GM21717 (cell line): Measurements from ENCODE around the gene SUPT3H.

Experiments
- ATAC-seq: cut with Tn5 transposase; IDR thresholded peaks from one replicate; pipeline ENCODE4 v1.9.1; 2021; ENCODE audit warnings: mild to moderate bottlenecking, moderate library complexity; ENCODE audit not compliant: unreplicated experiment

The SUPT3H gene

DNA sequence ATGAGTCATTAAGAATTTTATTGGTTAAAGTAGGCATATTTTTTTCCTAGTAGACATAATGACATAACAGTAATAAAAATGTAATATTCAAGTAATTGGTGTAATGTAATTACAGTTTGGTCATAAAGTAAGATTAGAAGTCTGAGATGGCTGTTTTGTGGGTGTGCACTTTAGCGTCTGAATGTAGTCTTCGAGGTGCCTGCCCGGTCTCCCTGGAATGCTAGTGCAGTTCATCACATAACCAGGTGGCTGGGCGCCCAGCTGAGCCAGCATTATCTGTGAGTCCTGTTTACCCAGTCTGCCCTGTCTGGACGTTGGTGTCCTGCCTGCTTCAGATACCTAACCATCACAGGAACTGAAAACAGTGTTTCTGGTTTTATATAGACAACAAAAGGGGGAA is 571.1 kb downstream of the SUPT3H start:
- no peak for ATAC-seq

DNA sequence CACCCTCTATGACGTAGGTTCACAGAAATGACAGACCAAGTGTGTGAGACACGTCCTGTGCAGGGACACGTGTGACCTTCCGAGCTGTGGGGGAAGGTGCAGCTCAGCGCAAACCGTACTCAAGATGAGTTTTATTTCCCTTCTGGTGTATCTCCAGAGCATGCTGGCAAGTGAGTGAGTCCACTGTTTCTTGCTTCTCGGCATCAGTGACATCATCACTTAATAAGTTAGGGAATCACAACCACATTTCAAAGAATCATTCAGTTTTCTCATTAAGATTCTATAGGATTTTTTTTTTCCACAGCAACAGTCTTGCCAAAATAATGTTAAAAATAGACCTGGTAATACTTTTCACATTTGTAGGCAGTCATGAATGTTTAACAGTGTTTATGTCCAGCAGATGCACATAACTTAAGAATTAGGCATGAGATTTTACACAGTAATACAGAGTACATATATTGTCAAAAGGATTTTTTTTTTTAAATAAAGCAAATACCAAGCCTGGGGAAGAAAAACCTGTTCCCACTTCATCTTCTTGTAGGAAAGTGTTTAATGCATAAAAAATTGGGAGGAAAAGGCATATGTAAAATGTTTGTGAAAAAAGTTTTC is 572.4 kb downstream of the SUPT3H start:
- ATAC-seq, result no peak

DNA sequence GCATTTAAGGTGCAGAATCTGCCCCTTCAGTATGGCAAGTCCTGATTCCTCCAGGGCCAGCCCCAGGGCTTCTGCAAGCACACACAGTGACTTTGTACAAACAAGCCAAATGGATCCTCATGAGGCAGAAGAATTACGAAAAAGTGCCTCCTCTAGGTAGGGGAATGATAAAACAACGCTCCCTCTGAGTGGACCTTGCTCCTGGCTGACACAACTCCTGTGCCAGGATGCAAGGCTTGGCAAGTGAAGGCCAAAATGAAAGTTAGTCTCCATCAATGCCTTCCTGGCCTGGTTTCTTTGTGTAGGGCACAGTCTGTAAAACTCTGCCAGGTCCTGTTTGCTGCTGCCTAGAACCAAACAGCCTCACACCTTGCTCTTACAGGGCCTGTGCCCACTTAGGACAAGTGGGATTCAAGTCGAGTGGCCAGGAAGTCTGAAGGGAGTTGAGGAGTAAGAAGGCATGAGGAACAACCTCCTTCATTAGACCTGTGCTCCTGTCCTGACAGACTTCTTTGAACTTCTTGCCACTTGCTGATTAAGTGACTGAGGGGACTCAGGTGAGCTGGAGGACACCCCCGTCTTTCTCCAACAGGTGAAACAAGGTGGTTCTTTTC is 573.1 kb downstream of the SUPT3H start:
- ATAC-seq, result no peak

DNA sequence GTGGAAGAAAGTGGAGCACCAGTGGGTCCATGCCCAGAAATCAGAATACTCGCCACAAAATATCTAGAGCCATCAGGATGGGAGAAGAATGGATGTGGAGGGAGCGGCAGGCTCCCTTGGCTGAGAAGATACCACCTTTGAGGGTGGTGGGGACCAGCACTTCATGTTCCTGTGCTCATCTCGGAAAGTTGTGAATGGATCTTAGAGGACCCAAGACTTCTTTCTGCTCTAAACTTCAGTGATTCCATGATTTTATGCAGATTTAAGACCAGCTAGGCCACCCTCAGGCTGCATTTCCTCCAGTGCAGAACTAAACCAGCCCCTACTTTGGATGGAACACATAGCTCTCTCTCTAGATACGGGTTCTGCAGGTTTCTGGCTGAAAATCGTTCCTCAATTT is 573.7 kb downstream of the SUPT3H start:
- no peak for ATAC-seq

DNA sequence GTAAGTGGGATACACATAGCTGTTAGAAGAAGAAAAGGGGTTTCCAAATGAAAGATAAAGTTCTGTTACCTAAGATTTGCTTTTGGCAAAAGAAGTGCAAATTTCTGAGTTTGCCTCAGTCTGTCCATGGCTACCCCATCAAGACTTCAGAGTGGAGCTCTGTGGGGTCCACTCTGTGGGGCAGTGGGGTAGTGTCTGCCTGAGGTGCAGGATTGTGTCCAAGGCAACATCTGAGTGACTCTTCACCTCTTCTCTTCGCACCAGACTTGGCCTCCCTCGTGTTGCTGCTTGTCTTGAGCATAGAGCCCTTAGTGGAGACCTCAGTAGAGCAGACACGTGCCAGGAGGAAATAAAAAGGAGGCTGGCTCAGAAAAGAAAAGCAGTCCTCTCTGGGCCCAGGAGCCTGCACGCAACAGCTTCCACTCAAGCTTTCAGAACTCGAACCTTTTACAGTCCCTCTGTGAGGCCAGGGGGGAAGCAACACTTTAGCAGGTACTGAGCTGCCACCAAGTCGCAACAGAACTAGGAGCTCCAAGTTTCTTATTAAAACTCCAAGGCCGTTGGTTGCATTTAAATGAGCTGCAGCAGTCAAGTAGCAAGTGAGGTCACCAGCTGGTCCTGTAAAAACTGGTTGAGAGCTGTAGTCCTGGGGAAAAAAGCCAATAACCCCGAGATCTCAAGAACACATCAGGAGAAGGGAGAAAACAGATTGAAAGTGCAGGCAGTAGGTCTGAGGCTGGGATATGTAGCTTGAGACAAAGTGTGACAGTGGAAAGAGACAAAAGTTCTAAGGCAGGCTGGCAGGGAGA is 576.7 kb downstream of the SUPT3H start:
- ATAC-seq, result no peak

DNA sequence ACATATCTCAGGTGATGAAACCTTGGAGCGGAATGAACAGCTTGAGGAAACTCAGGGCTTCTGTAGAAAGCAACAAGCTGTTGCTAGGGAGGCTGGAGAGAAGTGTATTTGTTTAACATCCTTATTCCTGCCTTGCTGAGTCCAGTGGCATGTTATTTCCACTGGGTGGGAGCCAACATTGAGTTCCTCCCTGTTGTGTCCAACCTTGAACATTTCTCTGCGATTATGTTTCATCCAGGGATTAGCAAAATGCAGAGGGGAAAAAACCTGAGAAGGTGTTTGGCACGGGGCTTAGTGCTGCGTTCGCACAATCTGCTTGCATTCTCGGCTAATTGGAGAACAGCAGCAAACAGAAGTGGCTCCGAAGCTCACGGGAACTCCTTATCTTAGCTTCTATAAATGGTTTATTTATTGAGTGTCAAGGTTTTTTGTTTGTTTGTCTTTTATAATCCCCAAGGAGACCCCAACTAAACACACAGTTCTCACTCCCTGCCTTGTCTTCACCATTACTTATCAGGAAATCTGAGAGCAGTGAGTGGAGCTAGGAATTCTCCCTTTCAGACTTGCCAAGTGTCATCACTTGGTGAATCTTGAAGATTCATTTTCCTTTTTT is 577.5 kb downstream of the SUPT3H start:
- no peak for ATAC-seq

DNA sequence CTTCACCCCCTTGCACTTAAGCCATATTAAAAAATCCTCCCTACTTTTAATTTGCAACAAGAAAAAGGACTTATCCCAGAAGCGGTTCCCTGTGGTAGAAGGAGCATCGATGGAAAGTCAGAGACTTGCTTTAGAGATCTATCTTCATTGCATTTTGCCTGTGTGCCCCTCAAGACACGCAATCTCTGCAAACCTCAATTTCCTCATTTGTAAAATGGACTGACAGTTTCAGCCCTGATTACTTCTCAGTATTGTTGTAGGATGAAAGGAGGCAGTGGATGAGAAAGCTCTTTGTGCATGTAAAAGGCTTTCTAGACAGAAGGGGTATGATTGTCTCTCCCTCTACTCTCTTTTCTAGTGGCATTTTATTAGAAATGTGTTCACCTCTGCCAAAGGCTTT is 580.0 kb downstream of the SUPT3H start:
- no peak for ATAC-seq

DNA sequence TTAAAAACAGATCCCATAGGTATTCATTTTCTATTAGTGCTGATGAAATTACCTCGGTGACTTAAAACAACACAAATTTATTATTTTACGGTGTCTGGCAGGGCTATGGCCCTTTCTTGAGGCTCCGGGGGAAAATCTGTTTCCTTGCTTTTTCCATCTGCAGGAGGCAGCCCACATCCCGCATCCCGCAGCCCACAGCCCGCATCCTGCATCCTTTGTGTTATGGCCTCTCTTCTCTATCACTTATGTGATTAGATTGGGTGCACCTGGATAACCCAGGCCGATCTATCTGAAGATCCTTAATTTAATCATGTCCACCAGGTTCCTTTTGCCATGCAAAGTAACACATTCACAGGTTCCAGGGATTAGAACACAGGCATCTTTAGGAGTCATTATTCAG is 582.4 kb downstream of the SUPT3H start:
- no peak for ATAC-seq

DNA sequence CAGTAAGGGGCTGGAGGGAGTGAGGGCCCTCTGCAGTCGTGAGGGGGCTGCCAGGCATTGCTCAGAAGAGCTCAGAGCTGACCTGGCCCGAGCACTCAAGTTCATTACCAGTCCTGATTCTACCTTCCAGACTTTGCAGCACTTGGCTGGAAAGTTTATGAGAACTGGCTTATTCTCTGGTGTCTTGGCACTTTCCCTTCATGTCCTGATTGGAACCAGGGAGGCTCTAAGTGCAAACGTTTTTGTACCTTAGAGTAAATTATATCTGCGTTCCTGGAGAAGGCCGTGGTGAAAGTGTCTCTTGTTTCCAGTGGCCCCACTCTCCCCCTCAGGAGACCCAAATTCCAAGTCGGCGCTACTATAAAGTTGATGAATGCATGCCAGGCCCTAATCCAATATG is 587.9 kb downstream of the SUPT3H start:
- ATAC-seq, result no peak

DNA sequence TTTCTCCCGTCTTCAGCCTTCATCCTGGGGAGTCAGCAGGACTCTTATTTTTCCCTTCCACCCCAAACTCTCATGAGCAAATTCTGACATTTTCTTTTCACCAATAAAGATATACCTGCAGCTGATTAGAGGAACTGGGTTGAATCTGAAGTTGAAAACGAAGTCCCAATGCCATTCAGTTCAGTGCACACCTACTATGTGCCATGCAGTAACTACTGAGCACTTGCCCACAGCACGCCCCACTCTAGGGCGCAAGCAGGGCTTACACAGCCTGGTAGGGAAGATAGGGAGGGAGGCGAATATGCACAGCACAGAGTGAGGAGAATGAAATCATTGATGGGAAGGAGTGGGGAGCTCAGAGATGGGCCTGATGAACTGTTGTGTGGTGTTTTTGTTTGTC is 588.7 kb downstream of the SUPT3H start:
- no peak for ATAC-seq

DNA sequence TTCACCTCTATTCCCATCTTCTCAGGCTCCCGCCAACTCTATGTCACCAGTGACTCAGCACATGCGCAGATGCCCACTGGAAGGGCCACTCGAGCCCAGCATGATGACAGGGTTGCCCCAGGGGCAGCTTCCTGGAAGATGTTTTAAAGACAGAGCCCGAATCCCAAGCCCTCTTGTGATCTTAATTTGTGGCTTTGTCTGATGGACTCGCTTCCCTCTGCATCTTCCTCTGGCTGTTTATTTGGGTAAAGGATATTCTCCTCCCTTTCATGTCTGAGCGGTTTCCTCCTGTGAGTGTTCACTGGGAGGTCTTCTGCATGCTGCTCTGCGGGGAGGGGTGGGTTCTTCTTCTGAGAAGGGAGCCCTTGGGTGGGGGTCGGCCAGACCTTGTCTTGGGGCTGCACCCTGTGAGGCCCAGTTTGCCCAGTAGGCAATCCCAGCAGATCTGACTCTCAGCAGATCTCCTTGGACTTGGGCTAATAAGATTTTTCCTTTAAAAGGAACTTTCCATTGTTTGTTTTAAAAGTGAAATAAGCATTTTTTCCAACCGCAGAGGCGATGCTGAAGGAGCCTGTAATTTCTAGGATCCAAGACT is 589.2 kb downstream of the SUPT3H start:
- no peak for ATAC-seq

DNA sequence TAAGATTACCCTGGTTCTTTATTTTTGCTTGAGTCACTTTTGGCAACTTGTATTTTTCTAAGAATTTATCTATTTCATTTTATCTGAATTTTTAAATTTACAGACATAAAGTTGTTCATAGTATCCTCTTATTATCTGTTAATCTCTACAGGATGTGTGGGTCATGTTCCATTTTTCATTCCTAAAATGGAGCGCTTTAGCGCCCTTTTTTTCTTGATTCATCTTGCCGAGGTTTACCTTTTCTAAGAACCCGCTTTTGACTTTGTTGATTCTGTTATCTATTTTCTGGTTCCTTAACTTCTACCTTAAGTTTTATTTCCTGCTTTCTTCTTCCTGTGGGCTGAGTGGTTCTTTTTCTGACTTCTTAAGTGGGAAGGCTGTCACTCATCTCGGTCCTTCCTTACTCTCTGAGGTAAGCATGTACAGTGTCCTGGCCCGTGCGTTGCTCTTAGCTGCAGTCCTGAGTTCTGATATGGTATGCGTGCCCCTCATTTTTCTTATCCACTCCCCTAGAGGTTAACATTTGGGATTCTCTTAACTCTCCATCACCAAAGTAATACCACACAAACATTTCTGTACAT is 590.4 kb downstream of the SUPT3H start:
- no peak for ATAC-seq

DNA sequence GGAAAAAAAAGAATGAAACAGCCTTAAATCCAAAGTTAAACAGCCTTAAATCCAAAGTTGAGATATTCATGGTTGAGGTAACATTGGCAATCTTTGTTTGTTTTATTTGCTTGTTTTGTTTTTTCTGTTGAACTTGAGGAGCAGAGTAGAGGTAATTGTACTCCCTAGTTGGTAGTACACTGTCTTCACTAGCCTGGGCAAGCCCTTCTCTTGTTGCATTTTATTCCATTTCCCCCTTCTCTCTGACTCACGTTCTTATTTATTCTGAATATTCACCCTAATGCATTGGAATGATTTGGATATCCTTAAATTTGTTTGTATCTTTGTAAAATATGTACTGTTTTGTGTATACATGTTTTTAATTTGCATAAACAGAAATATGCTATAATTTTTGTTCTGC is 592.6 kb downstream of the SUPT3H start:
- no peak for ATAC-seq

DNA sequence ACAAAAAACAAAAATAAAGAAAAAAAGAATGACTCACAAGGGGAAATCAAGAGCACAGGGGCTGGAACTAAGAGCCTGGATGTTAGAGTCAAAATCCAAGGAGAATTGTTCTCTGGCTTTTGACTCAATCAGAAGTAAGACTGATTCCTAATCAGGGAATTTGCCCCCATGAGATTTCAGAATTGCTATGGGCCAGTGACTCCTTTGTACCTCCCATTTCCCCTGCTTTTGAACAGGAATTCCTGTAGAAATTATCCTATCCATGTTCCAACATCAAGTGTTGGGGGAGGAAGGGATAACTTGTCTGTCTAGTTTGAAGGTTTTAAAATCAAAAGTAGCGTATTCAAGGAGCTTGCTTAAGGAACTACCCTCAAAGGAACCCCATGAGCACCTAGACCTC is 593.5 kb downstream of the SUPT3H start:
- no peak for ATAC-seq

DNA sequence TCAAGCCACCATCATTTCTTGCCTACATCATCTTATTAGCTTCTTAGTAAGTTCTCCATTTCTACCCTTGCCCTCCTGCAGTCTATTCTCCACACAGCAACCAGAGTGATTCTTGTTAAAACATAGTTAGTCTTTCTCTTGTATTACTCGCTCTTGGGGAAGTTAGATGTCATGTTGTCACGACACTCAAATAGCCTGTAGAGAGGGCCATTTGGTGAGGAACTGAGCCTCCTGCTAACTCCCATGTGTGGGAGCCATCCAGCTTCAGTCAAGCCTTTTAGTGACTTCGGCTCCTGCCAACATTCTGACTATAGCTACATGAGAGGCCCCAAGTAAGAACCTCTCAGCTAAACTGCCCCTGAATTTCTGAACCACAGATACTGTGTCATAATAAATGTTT is 594.8 kb downstream of the SUPT3H start:
- no peak for ATAC-seq

DNA sequence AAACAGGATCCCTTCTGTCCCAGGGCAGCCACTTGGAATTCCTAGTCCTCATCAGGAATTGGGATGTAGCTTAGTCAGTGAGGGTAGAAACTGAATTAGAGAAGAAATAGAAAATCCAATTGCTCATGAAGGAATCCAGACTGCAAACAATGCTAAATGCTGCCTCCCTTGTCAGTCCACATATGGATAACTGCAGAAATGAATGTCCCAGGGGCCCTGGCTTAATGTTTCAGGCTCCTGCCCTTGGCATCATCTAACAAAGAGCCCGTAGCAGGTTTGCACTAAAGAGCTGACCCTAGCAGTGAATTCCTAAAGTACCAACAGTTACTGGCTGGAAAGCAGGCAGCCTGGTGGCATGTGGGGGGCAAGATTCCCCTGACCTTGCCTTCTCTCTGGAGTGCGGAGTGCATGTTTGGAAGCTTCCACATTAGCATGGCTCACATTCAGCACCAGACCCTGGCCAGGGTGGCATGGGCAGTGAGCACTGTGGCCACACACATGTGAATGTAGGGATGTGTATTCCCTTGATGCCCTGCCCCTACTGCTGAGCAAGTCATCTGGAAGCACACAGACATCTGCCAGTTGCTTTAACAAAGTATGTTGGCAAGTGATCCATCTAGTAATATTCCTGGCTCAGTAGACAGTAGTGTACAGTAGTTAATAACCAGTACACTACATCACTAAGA is 595.7 kb downstream of the SUPT3H start:
- ATAC-seq, result no peak

DNA sequence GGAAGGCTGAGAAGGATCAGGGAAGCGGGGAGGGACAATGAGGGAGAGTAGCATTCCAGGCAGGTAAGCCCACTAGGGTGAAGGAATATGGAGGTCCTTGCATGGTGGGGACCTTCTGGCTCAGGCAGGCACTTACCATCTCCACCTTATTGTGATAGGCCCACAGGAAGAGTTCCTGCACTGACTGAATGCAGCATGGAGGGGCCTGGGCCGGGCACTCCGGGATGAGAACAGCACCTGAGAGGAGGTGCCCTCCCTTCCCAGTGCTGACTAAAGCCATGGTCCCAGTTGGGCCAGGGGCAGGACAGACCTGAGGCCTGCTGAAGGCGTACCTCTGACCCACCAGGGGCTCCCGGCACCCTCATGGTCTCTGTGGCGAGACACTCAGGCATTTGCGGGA is 597.6 kb downstream of the SUPT3H start:
- ATAC-seq, result no peak

DNA sequence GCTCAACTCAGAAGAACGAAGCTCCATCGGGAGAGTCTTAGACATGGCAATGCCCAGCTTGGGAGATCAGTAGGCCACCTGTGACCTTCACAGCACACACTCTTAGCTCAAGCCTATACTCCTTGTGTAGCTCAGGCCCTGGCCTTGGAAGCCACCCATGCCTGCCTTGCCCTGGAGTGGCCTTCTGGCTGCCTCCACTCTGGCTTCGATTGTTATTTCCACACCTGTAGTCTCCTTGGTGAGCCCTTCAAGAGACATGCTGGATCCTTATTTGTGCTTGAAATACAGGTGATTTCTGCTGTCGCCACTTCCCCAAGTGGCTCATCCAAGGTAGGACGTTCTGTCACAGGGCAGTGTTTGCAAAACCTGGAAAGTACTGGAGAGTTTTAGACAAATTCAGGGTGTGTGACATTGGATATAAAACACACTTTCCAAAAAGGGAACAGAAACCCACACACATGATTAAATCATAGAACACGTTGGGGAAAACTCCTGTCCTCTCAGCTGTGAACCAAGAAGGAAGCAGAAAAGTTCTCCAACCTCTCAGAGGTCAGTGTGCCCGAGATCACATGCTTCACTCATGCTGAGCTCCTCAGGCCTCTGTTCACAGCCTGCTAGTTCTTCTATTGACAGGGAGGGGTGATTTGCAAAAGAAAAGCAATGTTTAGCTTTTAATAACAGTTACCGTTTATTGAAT is 598.5 kb downstream of the SUPT3H start:
- peak; percentile 73 for ATAC-seq
